Stimulated activated naive CD8-positive, alpha-beta T cell treated with anti-CD3 and anti-CD28 coated beads, Interleukin-15, amount 100 ng/mL, for 72 hours (primary cell): ENCODE data around the gene SDK2.

Experiments
- ATAC-seq: fragments of 150-1000 bp; cut with Tn5 transposase; 2 replicates; pipeline ENCODE4 v1.10.0; 2021; ENCODE audit warnings: mild to moderate bottlenecking, moderate library complexity
- DNase-seq, 2 donors: peaks; one replicate each; pipeline ENCODE4 v3.0.0; 2021 to 2022
- H3K27ac Mint-ChIP-seq, 2 donors: one replicate each; pipeline ENCODE4 v1.8.0; 2022; ENCODE audit warnings: mild to moderate bottlenecking in 2 of 2, mixed read lengths in 2 of 2, moderate library complexity in 2 of 2
- H3K27me3 Mint-ChIP-seq: one replicate; pipeline ENCODE4 v1.8.0; 2022; ENCODE audit warnings: mixed read lengths
- H3K4me1 Mint-ChIP-seq: one replicate; pipeline ENCODE4 v1.8.0; 2022; ENCODE audit warnings: mild to moderate bottlenecking, mixed read lengths
- H3K4me3 Mint-ChIP-seq, 2 donors: one replicate each; pipeline ENCODE4 v1.8.0; 2022; ENCODE audit warnings: mild to moderate bottlenecking in 2 of 2, mixed read lengths in 2 of 2, moderate library complexity in 1 of 2
- H3K9me3 Mint-ChIP-seq, 2 donors: one replicate each; pipeline ENCODE4 v1.8.0; 2022; ENCODE audit warnings: mixed read lengths in 2 of 2

The SDK2 gene

GRCh38 chr17:73436954-73437353 is 207.3 kb downstream of the SDK2 start:
- DNase-seq (no peak), ATAC-seq (no peak)
- Mint-ChIP-seq H3K9me3 (no peaks in the 10 kb centered on the region), H3K4me1 (no peaks in the 10 kb centered on the region), H3K27ac (no peak overlapping the region), H3K4me3 (no peak overlapping the region), H3K27me3 (no peaks in the 10 kb centered on the region)

GRCh38 chr17:73435412-73435811 is 208.8 kb downstream of the SDK2 start:
- no peak for ATAC-seq
- H3K4me1 Mint-ChIP-seq = no peaks in the 10 kb centered on the region
- no peak for DNase-seq
- H3K4me3 Mint-ChIP-seq = no peak overlapping the region
- no peak overlapping the region for H3K27ac Mint-ChIP-seq
- no peaks in the 10 kb centered on the region for H3K27me3 Mint-ChIP-seq
- H3K9me3 Mint-ChIP-seq = no peaks in the 10 kb centered on the region

GRCh38 chr17:73434154-73434553 is 210.1 kb downstream of the SDK2 start:
- Mint-ChIP-seq H3K4me3 (no peak overlapping the region), H3K27me3 (no peaks in the 10 kb centered on the region), H3K4me1 (no peaks in the 10 kb centered on the region), H3K9me3 (no peaks in the 10 kb centered on the region), H3K27ac (no peak overlapping the region)
- ATAC-seq (no peak), DNase-seq (no peak)

GRCh38 chr17:73433501-73433900 is 210.7 kb downstream of the SDK2 start:
- H3K9me3 Mint-ChIP-seq = no peaks in the 10 kb centered on the region
- ATAC-seq = no peak
- H3K4me1 Mint-ChIP-seq = no peaks in the 10 kb centered on the region
- H3K27ac Mint-ChIP-seq = no peak overlapping the region
- no peak for DNase-seq
- no peak overlapping the region for H3K4me3 Mint-ChIP-seq
- no peaks in the 10 kb centered on the region for H3K27me3 Mint-ChIP-seq

DNA sequence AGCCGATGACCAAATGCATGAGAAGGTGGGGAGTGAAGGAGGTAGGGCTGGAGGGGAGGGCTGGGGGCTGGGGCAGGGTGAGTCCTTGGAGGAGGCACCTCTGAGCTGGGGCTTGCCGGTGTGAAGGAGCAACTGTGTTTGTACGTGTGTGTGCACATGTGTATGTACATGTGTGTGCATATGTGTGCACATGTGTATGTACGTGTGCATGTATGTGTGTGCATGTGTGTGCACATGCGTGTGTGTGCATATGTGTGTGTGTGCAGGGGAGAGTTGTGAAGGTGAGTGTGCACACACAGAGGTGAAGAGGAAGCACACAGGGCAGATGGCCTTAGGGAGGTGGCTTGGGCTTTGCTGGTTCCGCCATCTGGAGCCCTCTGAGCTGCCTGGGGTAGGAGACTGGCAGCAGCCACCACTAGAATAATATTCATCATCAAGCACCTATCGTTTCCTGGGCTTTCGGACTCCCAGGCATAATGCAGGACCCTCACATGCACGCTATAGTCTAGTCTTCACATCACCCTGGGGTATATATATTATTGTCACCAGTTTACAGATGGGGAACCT is 211.5 kb downstream of the SDK2 start:
- Mint-ChIP-seq H3K9me3 (no peaks in the 10 kb centered on the region), H3K4me3 (no peak overlapping the region), H3K4me1 (no peaks in the 10 kb centered on the region), H3K27me3 (no peaks in the 10 kb centered on the region), H3K27ac (no peak overlapping the region)
- DNase-seq = no peak
- no peak for ATAC-seq

- Mint-ChIP-seq H3K4me1 (no peaks in the 10 kb centered on the region), H3K27me3 (no peaks in the 10 kb centered on the region), H3K9me3 (no peaks in the 10 kb centered on the region), H3K27ac (no peak overlapping the region), H3K4me3 (no peak overlapping the region)
- DNase-seq (no peak), ATAC-seq (peak; percentile 13)
Measured at GRCh38 chr17:73431401-73432205, 212.6 kb downstream of the SDK2 start.

DNA sequence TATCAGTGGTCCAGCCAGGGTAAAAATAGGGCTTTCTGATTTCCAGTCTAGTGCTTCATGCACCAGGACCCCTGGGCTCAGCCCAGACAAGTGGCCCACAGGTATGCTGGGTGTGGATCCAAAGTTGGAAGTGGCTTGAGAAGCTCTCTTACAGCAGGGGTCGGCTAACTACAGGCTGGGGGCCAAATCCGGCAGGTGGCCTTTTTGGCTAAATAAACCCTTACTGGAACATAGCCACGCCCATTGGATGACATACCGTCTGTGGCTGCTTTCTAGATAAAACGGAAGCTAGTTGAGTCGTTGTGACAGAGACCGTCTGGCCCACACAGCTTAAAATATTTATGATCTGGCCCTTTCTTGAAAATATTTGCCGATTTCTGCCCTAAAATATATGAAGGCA is 213.4 kb downstream of the SDK2 start:
- H3K27me3 Mint-ChIP-seq = no peaks in the 10 kb centered on the region
- no peak for DNase-seq
- no peak overlapping the region for H3K27ac Mint-ChIP-seq
- H3K4me3 Mint-ChIP-seq = no peak overlapping the region
- H3K4me1 Mint-ChIP-seq = no peaks in the 10 kb centered on the region
- ATAC-seq = no peak
- no peaks in the 10 kb centered on the region for H3K9me3 Mint-ChIP-seq

GRCh38 chr17:73430165-73430680 is 214.0 kb downstream of the SDK2 start:
- H3K4me3 Mint-ChIP-seq = no peak overlapping the region
- no peaks in the 10 kb centered on the region for H3K4me1 Mint-ChIP-seq
- ATAC-seq = no peak
- no peak for DNase-seq
- no peak overlapping the region for H3K27ac Mint-ChIP-seq
- H3K9me3 Mint-ChIP-seq = no peaks in the 10 kb centered on the region
- H3K27me3 Mint-ChIP-seq = no peaks in the 10 kb centered on the region

DNA sequence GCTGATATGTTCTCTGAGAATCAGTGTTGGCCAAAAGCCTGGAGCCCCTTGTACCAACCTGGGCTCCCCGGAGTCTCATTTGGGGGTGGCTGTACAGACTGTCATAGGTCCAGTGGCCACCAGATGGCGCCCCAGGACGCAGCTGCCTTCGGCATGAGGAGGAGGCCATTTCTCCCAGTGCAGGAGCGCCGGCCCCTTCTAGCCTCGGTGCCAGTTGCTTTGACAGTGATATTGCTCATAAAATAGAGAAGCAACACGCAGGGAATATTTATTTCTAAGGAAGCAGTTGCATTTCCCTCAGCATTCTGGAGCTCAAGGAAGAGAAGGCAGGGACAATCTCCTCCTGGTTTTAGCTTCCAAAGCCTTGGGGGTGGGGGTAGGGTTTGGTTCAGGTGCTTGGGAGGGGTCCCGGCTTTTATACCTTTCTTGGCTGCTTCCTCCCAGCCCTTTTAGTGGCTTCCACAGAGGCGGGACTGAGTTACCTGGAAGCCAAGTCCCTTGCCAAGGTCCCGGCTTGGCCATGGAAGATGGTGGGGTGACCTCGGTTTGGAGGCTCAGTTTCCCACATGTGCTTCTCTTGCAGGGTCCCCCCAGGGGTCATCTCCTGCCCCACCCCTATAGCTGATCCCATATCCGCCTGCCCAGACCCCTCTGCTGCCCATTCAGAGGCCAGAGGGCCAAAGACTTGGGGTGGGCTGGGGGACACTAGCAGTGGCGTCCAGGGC is 214.6 kb downstream of the SDK2 start:
- H3K9me3 Mint-ChIP-seq = no peaks in the 10 kb centered on the region
- ATAC-seq (peak; percentile 91), DNase-seq (peak; percentile 81 to 82)
- no peaks in the 10 kb centered on the region for H3K4me1 Mint-ChIP-seq
- H3K27me3 Mint-ChIP-seq = no peaks in the 10 kb centered on the region
- peak overlapping the region in 1 of 2 donors; percentile 61 for H3K4me3 Mint-ChIP-seq
- peak overlapping the region in 1 of 2 donors; percentile 54 for H3K27ac Mint-ChIP-seq

GRCh38 chr17:73427198-73427597 is 217.0 kb downstream of the SDK2 start:
- H3K27me3 Mint-ChIP-seq = no peaks in the 10 kb centered on the region
- no peaks in the 10 kb centered on the region for H3K9me3 Mint-ChIP-seq
- H3K4me1 Mint-ChIP-seq = no peaks in the 10 kb centered on the region
- ATAC-seq (no peak), DNase-seq (no peak)
- no peak overlapping the region for H3K27ac Mint-ChIP-seq
- no peak overlapping the region for H3K4me3 Mint-ChIP-seq

DNA sequence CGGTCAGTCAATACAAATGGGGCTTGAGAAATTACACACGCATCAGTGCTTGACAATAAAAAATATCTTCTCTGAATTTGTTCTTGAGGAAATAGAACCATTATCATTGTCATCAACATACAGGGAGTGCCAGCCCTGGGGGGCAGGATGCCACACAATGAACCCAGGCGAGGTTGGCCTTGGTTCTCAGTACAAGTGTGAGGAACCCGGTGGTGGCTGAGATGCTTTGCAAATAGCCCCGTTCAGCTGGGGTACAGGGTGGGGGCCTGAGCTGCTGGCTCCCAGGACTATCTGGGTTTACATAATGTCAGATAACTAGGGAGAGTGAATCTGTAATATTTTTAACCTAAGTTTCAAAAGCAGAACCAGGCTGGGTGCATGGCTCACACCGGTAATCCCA is 219.7 kb downstream of the SDK2 start:
- Mint-ChIP-seq H3K27me3 (no peaks in the 10 kb centered on the region), H3K27ac (no peak overlapping the region), H3K4me3 (no peak overlapping the region), H3K9me3 (no peaks in the 10 kb centered on the region), H3K4me1 (no peaks in the 10 kb centered on the region)
- DNase-seq (no peak), ATAC-seq (no peak)

- Mint-ChIP-seq H3K4me3 (no peak overlapping the region), H3K4me1 (no peaks in the 10 kb centered on the region), H3K27ac (no peak overlapping the region), H3K9me3 (no peaks in the 10 kb centered on the region), H3K27me3 (no peaks in the 10 kb centered on the region)
- DNase-seq = no peak
- no peak for ATAC-seq
Measured at GRCh38 chr17:73423806-73424205, 220.4 kb downstream of the SDK2 start.

GRCh38 chr17:73423159-73423715 is 221.0 kb downstream of the SDK2 start:
- DNase-seq (no peak), ATAC-seq (no peak)
- Mint-ChIP-seq H3K27ac (no peak overlapping the region), H3K4me1 (no peaks in the 10 kb centered on the region), H3K9me3 (no peaks in the 10 kb centered on the region), H3K27me3 (no peaks in the 10 kb centered on the region), H3K4me3 (no peak overlapping the region)

DNA sequence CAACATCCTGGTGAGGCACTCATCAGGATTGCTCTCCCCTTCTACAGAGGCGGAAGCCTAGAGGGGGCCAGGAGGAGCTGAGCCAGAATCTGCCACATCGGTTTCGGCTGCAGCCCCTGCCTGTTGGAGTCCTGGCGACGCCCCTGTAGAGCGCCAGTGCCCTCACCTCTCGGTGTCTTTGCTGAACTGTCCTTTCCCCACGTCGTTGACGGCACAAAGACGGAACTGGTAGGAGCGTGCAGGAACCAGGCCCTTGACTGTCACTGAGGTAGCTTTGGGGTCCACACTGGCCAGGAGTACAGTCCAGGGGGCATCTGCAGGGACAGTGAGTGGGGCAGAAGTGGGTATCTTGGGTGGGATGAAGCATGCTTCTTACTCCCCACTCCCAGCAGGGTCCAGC is 222.1 kb downstream of the SDK2 start:
- H3K4me3 Mint-ChIP-seq = no peak overlapping the region
- no peak for DNase-seq
- no peaks in the 10 kb centered on the region for H3K4me1 Mint-ChIP-seq
- ATAC-seq = no peak
- H3K27me3 Mint-ChIP-seq = no peaks in the 10 kb centered on the region
- H3K27ac Mint-ChIP-seq = peak overlapping the region in 1 of 2 donors; percentile 12
- no peaks in the 10 kb centered on the region for H3K9me3 Mint-ChIP-seq

DNA sequence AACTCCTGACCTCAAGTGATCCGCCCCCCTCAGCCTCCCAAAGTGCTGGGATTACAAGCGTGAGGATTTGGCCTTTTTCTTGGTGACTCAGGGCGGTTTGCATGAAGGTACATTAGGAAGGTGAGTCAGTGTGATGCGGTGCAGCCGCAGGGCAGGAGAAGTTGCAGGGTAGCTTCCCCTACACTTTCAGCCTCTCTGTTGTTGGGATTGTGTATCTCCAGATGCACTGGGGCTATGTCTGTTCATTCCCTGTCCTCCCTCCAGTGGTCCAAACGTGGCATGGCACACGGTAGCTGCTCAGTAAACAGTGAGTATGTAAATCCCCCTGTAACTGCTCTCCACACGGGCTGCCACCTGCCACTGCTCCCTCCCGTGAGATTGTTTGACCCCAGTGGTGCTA is 223.3 kb downstream of the SDK2 start:
- no peaks in the 10 kb centered on the region for H3K9me3 Mint-ChIP-seq
- no peaks in the 10 kb centered on the region for H3K27me3 Mint-ChIP-seq
- H3K27ac Mint-ChIP-seq = no peak overlapping the region
- no peak overlapping the region for H3K4me3 Mint-ChIP-seq
- no peaks in the 10 kb centered on the region for H3K4me1 Mint-ChIP-seq
- ATAC-seq = no peak
- DNase-seq = no peak

DNA sequence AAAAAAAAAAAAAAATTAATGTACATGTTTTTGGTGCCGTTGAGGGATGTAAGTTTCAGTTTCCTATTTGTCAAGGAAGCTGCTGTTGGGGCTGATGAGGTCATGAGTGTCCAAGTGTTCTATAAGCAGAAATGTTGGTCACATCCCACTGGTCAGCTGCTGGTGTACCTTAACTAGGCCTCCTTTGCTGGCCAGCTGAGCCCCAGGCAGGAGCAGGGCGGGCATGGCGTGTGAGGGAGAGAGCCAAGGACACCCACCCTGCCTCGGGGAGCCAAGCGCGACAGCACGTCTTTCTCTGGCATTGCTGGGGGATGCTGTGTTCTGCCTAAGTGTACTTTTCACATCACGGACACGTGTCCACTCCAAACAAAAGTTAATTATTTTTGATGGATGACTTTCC is 224.4 kb downstream of the SDK2 start:
- ATAC-seq = no peak
- H3K27ac Mint-ChIP-seq = no peak overlapping the region
- H3K27me3 Mint-ChIP-seq = no peaks in the 10 kb centered on the region
- no peak overlapping the region for H3K4me3 Mint-ChIP-seq
- no peaks in the 10 kb centered on the region for H3K4me1 Mint-ChIP-seq
- no peaks in the 10 kb centered on the region for H3K9me3 Mint-ChIP-seq
- DNase-seq = no peak
